Trophoblast cell (in vitro differentiated cells and primary cell): ENCODE measurements around the gene DENND4A.

Experiments
- DNase-seq, 2 donors: peaks; one replicate each; pipeline ENCODE4 v3.0.0-alpha.2; 2016
- H2AFZ ChIP-seq: 2 replicates; pipeline ENCODE4 v1.6.1; 2013; ENCODE audit warnings: low read length, moderate library complexity, mild to moderate bottlenecking; ENCODE audit not compliant: insufficient read depth, poor library complexity
- H2AK5ac ChIP-seq: 2 replicates; pipeline ENCODE4 v1.6.1; 2013; ENCODE audit warnings: mild to moderate bottlenecking, low read length
- H2BK120ac ChIP-seq: 2 replicates; pipeline ENCODE4 v1.6.1; 2013; ENCODE audit warnings: low read length, mild to moderate bottlenecking, moderate library complexity; ENCODE audit not compliant: insufficient read depth, poor library complexity
- H2BK12ac ChIP-seq: 2 replicates; pipeline ENCODE4 v1.6.1; 2013; ENCODE audit warnings: mild to moderate bottlenecking, low read length, moderate library complexity
- H2BK5ac ChIP-seq: 2 replicates; pipeline ENCODE4 v1.6.1; 2013; ENCODE audit warnings: low read length, low read depth, moderate library complexity, mild to moderate bottlenecking; ENCODE audit not compliant: poor library complexity
- H3K14ac ChIP-seq: 2 replicates; pipeline ENCODE4 v1.6.1; 2013; ENCODE audit warnings: mild to moderate bottlenecking, low read length
- H3K18ac ChIP-seq: 2 replicates; pipeline ENCODE4 v1.6.1; 2013; ENCODE audit warnings: mild to moderate bottlenecking, low read length
- H3K23ac ChIP-seq: 2 replicates; pipeline ENCODE4 v1.6.1; 2013; ENCODE audit warnings: low read length
- H3K27ac ChIP-seq: 2 replicates; pipeline ENCODE4 v1.5.1; 2013; ENCODE audit warnings: low read depth, mild to moderate bottlenecking, inconsistent platforms, low read length, moderate library complexity
- H3K27me3 ChIP-seq: 2 replicates; pipeline ENCODE4 v1.6.1; 2013; ENCODE audit warnings: inconsistent platforms, mild to moderate bottlenecking, low read length, moderate library complexity; ENCODE audit not compliant: insufficient read depth
- H3K36me3 ChIP-seq, 2 experiments: 1 replicate in 1 of 2; 2 replicates in 1 of 2; pipeline ENCODE4 v1.6.1; 2013; ENCODE audit warnings: low read length in 2 of 2, mild to moderate bottlenecking in 2 of 2, moderate library complexity in 1 of 2; ENCODE audit not compliant: insufficient read depth in 2 of 2, control insufficient read depth in 1 of 2
- H3K4ac ChIP-seq: 2 replicates; pipeline ENCODE4 v1.6.1; 2013; ENCODE audit warnings: low read depth, mild to moderate bottlenecking, low read length, moderate library complexity
- H3K4me1 ChIP-seq, 2 experiments: 1 replicate in 1 of 2; 2 replicates in 1 of 2; pipeline ENCODE4 v1.6.1; 2013; ENCODE audit warnings: low read length in 2 of 2, mild to moderate bottlenecking in 2 of 2, moderate library complexity in 1 of 2; ENCODE audit not compliant: insufficient read depth in 2 of 2, control insufficient read depth in 1 of 2
- H3K4me2 ChIP-seq: 2 replicates; pipeline ENCODE4 v1.6.1; 2013; ENCODE audit warnings: inconsistent platforms, mild to moderate bottlenecking, low read length, moderate library complexity
- H3K4me3 ChIP-seq: 2 replicates; pipeline ENCODE4 v1.5.1; 2013; ENCODE audit warnings: mild to moderate bottlenecking, low read depth, low read length, inconsistent platforms
- H3K79me1 ChIP-seq: one replicate; pipeline ENCODE4 v1.6.1; 2013; ENCODE audit warnings: low read length
- H3K79me2 ChIP-seq: 2 replicates; pipeline ENCODE4 v1.6.1; 2013; ENCODE audit warnings: low read length, mild to moderate bottlenecking; ENCODE audit not compliant: control insufficient read depth, insufficient read depth, poor library complexity
- H3K9ac ChIP-seq: 2 replicates; pipeline ENCODE4 v1.6.1; 2013; ENCODE audit warnings: mild to moderate bottlenecking, low read length
- H3K9me3 ChIP-seq: 2 replicates; pipeline ENCODE4 v1.6.1; 2013; ENCODE audit warnings: low read depth, mild to moderate bottlenecking, control low read depth, inconsistent platforms, low read length; ENCODE audit not compliant: insufficient read depth
- H4K12ac ChIP-seq: 2 replicates; pipeline ENCODE4 v1.6.1; 2013; ENCODE audit warnings: low read depth, mild to moderate bottlenecking, low read length, moderate library complexity
- H4K8ac ChIP-seq: 2 replicates; pipeline ENCODE4 v1.6.1; 2013; ENCODE audit warnings: low read depth, mild to moderate bottlenecking, low read length, moderate library complexity
- H4K91ac ChIP-seq: one replicate; pipeline ENCODE4 v1.6.1; 2013; ENCODE audit warnings: low read depth, mild to moderate bottlenecking, low read length, moderate library complexity
- WGBS: extraction: QIAGEN DNeasy Blood & Tissue Kit; methylation state at CpG from one replicate; pipeline ENCODE4 v1.1.7; 2013; ENCODE audit warnings: missing lambda C conversion rate; ENCODE audit not compliant: insufficient read length, insufficient coverage; ENCODE audit errors: extremely low coverage; 5-methylcytosine and 5-hydroxymethylcytosine counted together

The DENND4A gene

GRCh38 chr15:65642594-65642993, 149.5 kb downstream of the DENND4A start:
- H3K4ac ChIP-seq = no peak overlapping the region
- H3K9me3 ChIP-seq = peaks cover 2% of the 10 kb centered on the region
- H3K9ac ChIP-seq = no peak overlapping the region
- no peak overlapping the region for H3K14ac ChIP-seq
- peak overlapping the region; percentile 32 for H3K18ac ChIP-seq
- H2AK5ac ChIP-seq = no peak overlapping the region
- H3K4me3 ChIP-seq = no peak overlapping the region
- H3K36me3 ChIP-seq = no peaks in the 10 kb centered on the region
- no peaks in the 10 kb centered on the region for H3K79me2 ChIP-seq
- H4K8ac ChIP-seq = no peak overlapping the region
- no peak overlapping the region for H2BK120ac ChIP-seq
- no peak for DNase-seq
- H3K27me3 ChIP-seq = no peaks in the 10 kb centered on the region
- no CpG with 5 or more reads among the region's 6 CpGs for WGBS
- H3K4me2 ChIP-seq = no peak overlapping the region
- H2BK5ac ChIP-seq = no peak overlapping the region
- H3K23ac ChIP-seq = no peak overlapping the region
- no peaks in the 10 kb centered on the region for H3K79me1 ChIP-seq
- no peak overlapping the region for H2BK12ac ChIP-seq
- no peak overlapping the region for H4K12ac ChIP-seq
- no peak overlapping the region for H2AFZ ChIP-seq
- no peak overlapping the region for H3K27ac ChIP-seq
- H4K91ac ChIP-seq = no peak overlapping the region
- peaks cover 4 to 8% of the 10 kb centered on the region in 2 experiments for H3K4me1 ChIP-seq

DNA sequence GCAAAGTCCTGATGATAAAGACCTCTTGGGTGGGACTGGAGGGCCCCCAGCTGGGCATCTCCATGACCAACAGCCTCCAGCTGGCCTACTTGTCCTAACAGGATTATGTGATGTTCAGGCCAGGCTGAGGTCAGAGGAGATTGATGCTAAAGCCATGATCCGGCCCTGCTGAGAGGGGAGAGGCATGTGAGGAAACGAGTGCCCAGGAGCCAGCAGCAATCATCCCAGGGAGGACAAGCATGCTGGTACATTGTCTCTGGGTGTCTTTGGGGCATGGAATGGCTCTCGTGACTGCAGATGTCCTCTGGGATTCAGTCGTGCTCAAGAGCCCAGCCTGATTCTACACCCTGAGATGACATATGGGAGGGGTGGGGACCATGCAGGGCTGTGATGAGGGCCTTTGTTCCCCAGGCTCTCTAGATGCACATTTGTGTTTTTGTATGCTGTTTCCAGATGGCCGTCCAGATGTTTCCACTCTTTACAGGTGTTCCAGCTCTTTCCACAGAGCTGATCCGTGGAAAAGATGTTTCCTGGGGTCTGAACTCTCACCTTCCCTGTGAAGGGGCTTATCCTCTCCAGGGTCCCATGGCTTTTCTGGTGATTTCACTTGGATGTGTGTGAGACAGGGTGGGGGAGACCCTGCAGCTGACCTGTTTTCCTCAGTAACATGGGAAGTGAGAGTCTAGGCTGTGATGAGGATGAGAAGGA, 150.2 kb downstream of the DENND4A start:
- H3K79me2 ChIP-seq = no peaks in the 10 kb centered on the region
- no peak overlapping the region for H3K4me3 ChIP-seq
- no peak overlapping the region for H3K9ac ChIP-seq

GRCh38 chr15:65639509-65639908, 152.6 kb downstream of the DENND4A start:
- no peak overlapping the region for H3K4ac ChIP-seq
- WGBS = no CpG with 5 or more reads among the region's 6 CpGs
- H3K9ac ChIP-seq = no peak overlapping the region
- H2AK5ac ChIP-seq = no peak overlapping the region
- no peaks in the 10 kb centered on the region for H3K79me2 ChIP-seq
- no peak overlapping the region for H3K14ac ChIP-seq
- no peak for DNase-seq
- no peak overlapping the region for H2BK5ac ChIP-seq
- no peak overlapping the region for H3K18ac ChIP-seq
- no peak overlapping the region for H3K4me2 ChIP-seq
- peaks cover 4 to 8% of the 10 kb centered on the region in 2 experiments for H3K4me1 ChIP-seq
- H3K27ac ChIP-seq = no peak overlapping the region
- no peak overlapping the region for H3K23ac ChIP-seq
- no peaks in the 10 kb centered on the region for H3K36me3 ChIP-seq
- no peak overlapping the region for H2AFZ ChIP-seq
- H3K27me3 ChIP-seq = no peaks in the 10 kb centered on the region
- no peaks in the 10 kb centered on the region for H3K79me1 ChIP-seq
- H2BK12ac ChIP-seq = no peak overlapping the region
- no peak overlapping the region for H4K8ac ChIP-seq
- H3K9me3 ChIP-seq = peaks cover 2% of the 10 kb centered on the region
- no peak overlapping the region for H3K4me3 ChIP-seq
- no peak overlapping the region for H2BK120ac ChIP-seq
- no peak overlapping the region for H4K12ac ChIP-seq
- no peak overlapping the region for H4K91ac ChIP-seq

More for the DNA sequence above, 150.2 kb downstream of the DENND4A start:
- Histone ChIP-seq H3K4me1 (peaks cover 4 to 8% of the 10 kb centered on the region in 2 experiments), H2AFZ (no peak overlapping the region), H2BK5ac (no peak overlapping the region), H3K27me3 (no peaks in the 10 kb centered on the region), H3K36me3 (no peaks in the 10 kb centered on the region), H2BK12ac (no peak overlapping the region), H3K27ac (no peak overlapping the region), H3K14ac (no peak overlapping the region), H4K12ac (no peak overlapping the region), H2AK5ac (no peak overlapping the region), H4K8ac (no peak overlapping the region), H3K18ac (peak overlapping the region; percentile 32), H3K9me3 (peaks cover 2% of the 10 kb centered on the region), H3K79me1 (no peaks in the 10 kb centered on the region), H3K4ac (no peak overlapping the region), H3K23ac (no peak overlapping the region), H2BK120ac (no peak overlapping the region), H4K91ac (no peak overlapping the region), H3K4me2 (no peak overlapping the region)
- no CpG with 5 or more reads among the region's 6 CpGs for WGBS
- no peak for DNase-seq

DNA sequence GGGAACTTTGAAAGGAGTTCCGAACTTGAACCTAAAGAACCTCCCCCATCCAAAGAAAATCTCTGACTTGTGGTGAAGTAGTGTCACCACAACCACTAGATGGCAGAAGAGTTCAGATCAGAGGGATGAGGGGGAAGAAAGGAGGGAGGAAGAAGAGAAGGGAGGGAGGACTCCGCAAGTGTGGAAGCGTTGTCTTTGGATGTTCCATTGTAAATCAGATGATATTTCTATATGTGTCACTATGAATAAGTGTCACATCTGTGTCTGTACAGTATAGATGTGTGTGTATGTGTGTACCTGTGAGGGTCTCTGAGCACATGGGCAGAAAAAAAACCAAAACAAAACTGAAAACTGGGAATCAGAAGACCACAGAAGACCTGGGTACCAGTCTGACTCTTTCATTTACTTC, 153.4 kb downstream of the DENND4A start:
- no peak overlapping the region for H3K4me3 ChIP-seq
- no peak overlapping the region for H3K4ac ChIP-seq
- no peak overlapping the region for H3K14ac ChIP-seq
- peaks cover 4 to 8% of the 10 kb centered on the region in 2 experiments for H3K4me1 ChIP-seq
- H4K12ac ChIP-seq = no peak overlapping the region
- H3K18ac ChIP-seq = no peak overlapping the region
- no peak overlapping the region for H4K91ac ChIP-seq
- H3K27me3 ChIP-seq = no peaks in the 10 kb centered on the region
- H2AFZ ChIP-seq = no peak overlapping the region
- H2BK12ac ChIP-seq = no peak overlapping the region
- peak in 1 of 2 donors; percentile 83 for DNase-seq
- WGBS = no CpG with 5 or more reads among the region's 3 CpGs
- H3K4me2 ChIP-seq = no peak overlapping the region
- H3K79me2 ChIP-seq = no peaks in the 10 kb centered on the region
- H3K79me1 ChIP-seq = no peaks in the 10 kb centered on the region
- no peak overlapping the region for H2BK120ac ChIP-seq
- no peaks in the 10 kb centered on the region for H3K36me3 ChIP-seq
- H3K9ac ChIP-seq = no peak overlapping the region
- H3K23ac ChIP-seq = no peak overlapping the region
- no peak overlapping the region for H4K8ac ChIP-seq
- no peak overlapping the region for H2AK5ac ChIP-seq
- no peak overlapping the region for H3K27ac ChIP-seq
- no peak overlapping the region for H2BK5ac ChIP-seq
- H3K9me3 ChIP-seq = peaks cover 2% of the 10 kb centered on the region
